Kidney (tissue), 14 donors: ENCODE results near the gene CCNY. TPM values are rescaled to one million over a fixed set of nuclear protein-coding genes. Genes with fewer than 3 reads are reported as not detected.

Source experiments
- DNase-seq, 5 donors: peaks; one replicate each; pipeline ENCODE4 v3.0.0-alpha.2; 2013 to 2020
- FAIRE-seq: peaks from 2 replicates; lab custom pipeline; 2012; peaks lifted over from hg19 to GRCh38; lab: Jason Lieb, UNC
- H3K27ac ChIP-seq, 2 donors: one replicate each; pipeline ENCODE4 v1.7.0; 2013; ENCODE audit warnings: low read depth in 2 of 2, low read length in 2 of 2, inconsistent platforms in 1 of 2
- H3K27me3 ChIP-seq: one replicate; pipeline ENCODE4 v1.7.1; 2013; ENCODE audit warnings: low read length, inconsistent platforms; ENCODE audit not compliant: control insufficient read depth, insufficient read depth
- H3K36me3 ChIP-seq, 3 donors: one replicate each; pipeline versions ENCODE4 v1.7.0 to v1.7.1; 2013; ENCODE audit warnings: low read length in 3 of 3, control low read depth in 1 of 3, inconsistent platforms in 1 of 3; ENCODE audit not compliant: insufficient read depth in 3 of 3, control insufficient read depth in 2 of 3
- H3K4me1 ChIP-seq, 3 donors: one replicate each; pipeline versions ENCODE4 v1.7.0 to v1.7.1; 2013; ENCODE audit warnings: low read length in 3 of 3, inconsistent platforms in 1 of 3, low read depth in 1 of 3; ENCODE audit not compliant: control insufficient read depth in 2 of 3, insufficient read depth in 2 of 3
- H3K4me3 ChIP-seq, 3 donors: one replicate each; pipeline versions ENCODE4 v1.7.0 to v1.8.1; 2013; ENCODE audit warnings: low read length in 3 of 3, control low read depth in 1 of 3, inconsistent platforms in 1 of 3
- H3K9ac ChIP-seq, 3 donors: one replicate each; pipeline versions ENCODE4 v1.7.0 to v1.7.1; 2013; ENCODE audit warnings: low read length in 3 of 3, control low read depth in 1 of 3, inconsistent platforms in 1 of 3
- H3K9me3 ChIP-seq, 3 donors: one replicate each; pipeline versions ENCODE4 v1.7.0 to v1.7.1; 2013; ENCODE audit warnings: low read length in 3 of 3, control low read depth in 1 of 3, inconsistent platforms in 1 of 3; ENCODE audit not compliant: control insufficient read depth in 2 of 3, insufficient read depth in 1 of 3
- intact Hi-C: fragments of 100-400 bp; cut with DNase I; formaldehyde crosslinking; loops from one replicate; pipeline ENCODE4 v1.11.1; 2022
- polyA plus RNA-seq: library from polyadenylated mRNA; stranded (reverse); fragments of 350-450 nt; fragmentation: Illumina TruSeq; extraction: RNeasy Lipid Tissue Mini Kit (QIAGEN cat#74804); gene quantifications from one replicate; pipeline ENCODE4 v1.2.3, GENCODE V29; 2014; ENCODE audit warnings: low read depth, low replicate concordance; ENCODE audit not compliant: insufficient read depth
- total RNA-seq: library from RNA; stranded (reverse); fragmentation: NEBNext Ultra II Directional; extraction: Animal tissue kit (Norgen Biotek cat#: 25700); gene quantifications from one replicate; pipeline ENCODE4 v1.2.1, GENCODE V29; 2021
- TF ChIP-seq, protein P1 (sequence below): IDR thresholded peaks from 3 replicates; pipeline ENCODE4 v1.5.1; 2012; ENCODE audit warnings: mild to moderate bottlenecking, moderate library complexity, borderline replicate concordance; ENCODE audit not compliant: insufficient read depth; ENCODE audit errors: extremely low read depth
- donor health status: control.
- donor health status: control.
- donor health status: control.
- donor health status: control.
- donor health status: control.
- donor health status: DM: yes; HTN: yes; CAD: no.
- donor health status: Normal renal cell carcinoma (clear cell type).

Gene CCNY
- total and polyA plus RNA-seq, 2 donors from 2014 or later: 45.6 to 77.2 TPM

- no peak for FAIRE-seq
- DNase-seq: no peak
- TF ChIP-seq, protein P1, sequence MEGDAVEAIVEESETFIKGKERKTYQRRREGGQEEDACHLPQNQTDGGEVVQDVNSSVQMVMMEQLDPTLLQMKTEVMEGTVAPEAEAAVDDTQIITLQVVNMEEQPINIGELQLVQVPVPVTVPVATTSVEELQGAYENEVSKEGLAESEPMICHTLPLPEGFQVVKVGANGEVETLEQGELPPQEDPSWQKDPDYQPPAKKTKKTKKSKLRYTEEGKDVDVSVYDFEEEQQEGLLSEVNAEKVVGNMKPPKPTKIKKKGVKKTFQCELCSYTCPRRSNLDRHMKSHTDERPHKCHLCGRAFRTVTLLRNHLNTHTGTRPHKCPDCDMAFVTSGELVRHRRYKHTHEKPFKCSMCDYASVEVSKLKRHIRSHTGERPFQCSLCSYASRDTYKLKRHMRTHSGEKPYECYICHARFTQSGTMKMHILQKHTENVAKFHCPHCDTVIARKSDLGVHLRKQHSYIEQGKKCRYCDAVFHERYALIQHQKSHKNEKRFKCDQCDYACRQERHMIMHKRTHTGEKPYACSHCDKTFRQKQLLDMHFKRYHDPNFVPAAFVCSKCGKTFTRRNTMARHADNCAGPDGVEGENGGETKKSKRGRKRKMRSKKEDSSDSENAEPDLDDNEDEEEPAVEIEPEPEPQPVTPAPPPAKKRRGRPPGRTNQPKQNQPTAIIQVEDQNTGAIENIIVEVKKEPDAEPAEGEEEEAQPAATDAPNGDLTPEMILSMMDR: no peak
- no peak overlapping the region for H3K9ac ChIP-seq
- no peak overlapping the region for H3K4me3 ChIP-seq
- peak overlapping the region in 1 of 2 donors; percentile 47 for H3K27ac ChIP-seq
- peaks cover 5 to 28% (median 15%) of the 10 kb centered on the region in 3 donors for H3K4me1 ChIP-seq
- no peaks in the 10 kb centered on the region for H3K27me3 ChIP-seq
- no peaks in the 10 kb centered on the region for H3K9me3 ChIP-seq
- no peaks in the 10 kb centered on the region for H3K36me3 ChIP-seq
- intact Hi-C loops: no loop called here
These were observed 35.4 kb downstream of the CCNY start for GRCh38 chr10:35371731-35372130.

- no peak overlapping the region for H3K9ac ChIP-seq
- intact Hi-C loops: no loop called here
- peak in 1 of 5 donors; percentile 42 for DNase-seq
- no peaks in the 10 kb centered on the region for H3K36me3 ChIP-seq
- TF ChIP-seq, protein P1: no peak
- H3K27ac ChIP-seq: no peak overlapping the region
- no peak for FAIRE-seq
- H3K9me3 ChIP-seq: no peaks in the 10 kb centered on the region
- no peaks in the 10 kb centered on the region for H3K27me3 ChIP-seq
- H3K4me3 ChIP-seq: no peak overlapping the region
- H3K4me1 ChIP-seq: peaks cover 5 to 28% (median 15%) of the 10 kb centered on the region in 3 donors
These were observed 36.0 kb downstream of the CCNY start for GRCh38 chr10:35372329-35372728.

- no peak overlapping the region for H3K4me3 ChIP-seq
These were observed 38.9 kb downstream of the CCNY start for GRCh38 chr10:35375091-35375765.

More at GRCh38 chr10:35375091-35375765, 38.9 kb downstream of the CCNY start:
- Histone ChIP-seq H3K9ac (no peak overlapping the region), H3K9me3 (no peaks in the 10 kb centered on the region), H3K4me1 (peaks cover 0 to 27% (median 13%) of the 10 kb centered on the region in 3 donors), H3K27me3 (no peaks in the 10 kb centered on the region), H3K27ac (no peak overlapping the region), H3K36me3 (no peaks in the 10 kb centered on the region)
- TF ChIP-seq, protein P1: no peak
- FAIRE-seq (no peak), DNase-seq (no peak)
- intact Hi-C loops: no loop called here
